Hippocampal formation (tissue), 2 donors: ENCODE results near the gene PLCD3.

Source experiments
- DNase-seq, 2 donors: peaks; one replicate each; lab custom pipeline; 2025; lab: John Stamatoyannopoulos, UW

The PLCD3 gene, protein sequence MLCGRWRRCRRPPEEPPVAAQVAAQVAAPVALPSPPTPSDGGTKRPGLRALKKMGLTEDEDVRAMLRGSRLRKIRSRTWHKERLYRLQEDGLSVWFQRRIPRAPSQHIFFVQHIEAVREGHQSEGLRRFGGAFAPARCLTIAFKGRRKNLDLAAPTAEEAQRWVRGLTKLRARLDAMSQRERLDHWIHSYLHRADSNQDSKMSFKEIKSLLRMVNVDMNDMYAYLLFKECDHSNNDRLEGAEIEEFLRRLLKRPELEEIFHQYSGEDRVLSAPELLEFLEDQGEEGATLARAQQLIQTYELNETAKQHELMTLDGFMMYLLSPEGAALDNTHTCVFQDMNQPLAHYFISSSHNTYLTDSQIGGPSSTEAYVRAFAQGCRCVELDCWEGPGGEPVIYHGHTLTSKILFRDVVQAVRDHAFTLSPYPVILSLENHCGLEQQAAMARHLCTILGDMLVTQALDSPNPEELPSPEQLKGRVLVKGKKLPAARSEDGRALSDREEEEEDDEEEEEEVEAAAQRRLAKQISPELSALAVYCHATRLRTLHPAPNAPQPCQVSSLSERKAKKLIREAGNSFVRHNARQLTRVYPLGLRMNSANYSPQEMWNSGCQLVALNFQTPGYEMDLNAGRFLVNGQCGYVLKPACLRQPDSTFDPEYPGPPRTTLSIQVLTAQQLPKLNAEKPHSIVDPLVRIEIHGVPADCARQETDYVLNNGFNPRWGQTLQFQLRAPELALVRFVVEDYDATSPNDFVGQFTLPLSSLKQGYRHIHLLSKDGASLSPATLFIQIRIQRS

DNA sequence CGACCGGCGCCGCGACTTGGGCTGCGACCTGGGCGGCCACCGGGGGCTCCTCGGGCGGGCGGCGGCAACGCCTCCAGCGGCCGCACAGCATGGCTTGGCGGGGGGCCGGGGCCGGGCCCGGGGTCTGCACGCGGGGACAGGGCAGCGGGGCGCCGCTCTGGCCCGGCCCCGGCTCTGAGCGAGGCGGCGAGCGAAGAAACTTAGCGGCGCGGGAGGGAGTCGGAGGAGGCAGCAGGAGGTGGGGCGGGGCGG lies at the start of gene PLCD3:
Gene PLCD3 (minus strand): TSS at position 196 of the 252 bp plus-strand sequence. CDS start 105 bp downstream, at position 91.
- no peak for DNase-seq

DNA sequence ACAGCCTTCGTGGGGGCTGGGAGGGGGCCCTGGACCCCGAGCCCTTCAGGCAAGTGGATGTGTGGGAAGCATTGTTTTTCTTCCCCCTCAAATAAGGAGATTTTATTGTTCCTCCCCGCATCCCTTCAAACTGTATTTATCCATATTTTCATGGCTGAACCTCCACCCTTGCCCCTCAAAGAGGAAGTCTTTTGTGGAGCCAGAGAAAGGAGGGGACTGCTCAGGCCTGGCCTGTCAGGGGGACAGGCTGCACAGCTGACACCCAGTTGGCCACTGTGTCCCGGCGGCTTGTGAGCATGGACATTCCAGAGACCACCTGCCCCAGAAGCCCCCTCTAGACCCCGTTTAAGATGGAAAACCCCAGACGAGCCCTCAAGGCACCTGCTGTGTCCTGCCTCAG lies 45.2 kb upstream of the PLCD3 start:
- DNase-seq: no peak

DNA sequence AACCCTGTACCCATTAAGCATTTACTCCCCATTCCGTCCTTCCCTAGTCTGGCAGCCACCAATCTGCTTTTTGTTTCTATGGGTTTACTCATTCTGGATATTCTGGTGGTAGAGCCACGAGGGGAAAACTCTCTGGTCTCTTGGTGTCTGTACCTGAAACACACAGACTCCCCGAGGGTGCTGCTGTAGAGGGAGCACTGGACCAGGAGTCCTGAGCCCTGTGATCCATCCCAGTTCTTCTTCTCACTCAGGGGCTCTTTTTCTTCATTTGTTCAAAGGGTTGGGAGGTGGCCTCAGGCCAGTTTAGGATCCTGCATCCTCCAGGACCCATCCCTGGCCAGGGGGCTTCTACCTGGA lies 43.4 kb upstream of the PLCD3 start:
- DNase-seq: no peak

DNA sequence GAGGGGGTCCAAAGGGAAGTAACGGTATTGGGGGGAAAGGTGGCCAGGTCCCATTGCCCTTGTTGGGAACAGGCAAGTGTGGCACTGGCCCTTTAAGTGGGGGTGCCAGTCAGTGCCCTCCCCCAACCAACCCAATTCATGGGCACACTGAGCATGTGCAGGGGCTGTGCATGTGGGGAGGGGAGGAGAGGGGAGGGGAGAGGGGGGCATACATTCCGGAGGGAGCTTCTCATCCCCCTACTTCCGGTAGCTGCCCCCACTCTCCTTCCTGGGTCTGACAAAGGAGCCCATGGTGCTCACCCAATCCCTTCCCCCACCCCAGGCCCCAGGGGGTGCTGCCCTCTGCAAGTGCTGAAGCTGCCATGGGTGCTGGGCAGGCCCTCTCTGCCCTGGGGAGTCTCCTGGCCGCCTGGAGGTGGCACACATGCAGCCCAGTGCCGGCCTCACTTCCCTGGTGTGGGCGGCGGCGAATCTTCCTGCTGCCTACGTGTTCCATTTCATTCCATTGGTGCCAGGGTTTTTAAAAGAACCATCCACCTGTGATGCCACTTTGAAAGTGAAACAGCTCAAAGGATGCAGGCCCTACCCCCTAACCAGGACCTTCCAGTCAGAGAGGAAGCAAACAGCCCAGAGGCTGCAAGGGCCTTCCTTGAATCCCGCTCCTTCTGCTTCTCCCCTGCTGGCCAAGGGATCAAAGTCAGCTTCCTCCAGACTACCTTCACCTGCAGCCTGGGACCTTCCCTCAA lies 40.4 kb upstream of the PLCD3 start:
- peak; percentile 86 to 87 for DNase-seq

DNA sequence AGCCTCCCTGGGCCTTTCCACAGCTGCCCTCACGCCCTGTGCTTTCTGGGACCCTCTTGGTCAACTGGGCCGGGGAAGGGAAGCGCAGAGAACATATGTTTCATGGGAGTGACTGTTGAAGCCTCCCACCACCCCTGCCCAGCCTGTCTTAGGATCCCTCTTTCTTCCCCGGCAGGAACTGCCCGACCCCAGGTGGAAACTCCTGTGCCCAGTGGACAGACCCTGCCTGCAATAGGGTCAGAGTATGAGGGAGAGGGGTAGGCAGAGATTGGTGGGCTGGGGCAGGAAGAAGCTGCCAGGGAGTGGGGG lies 39.9 kb upstream of the PLCD3 start:
- no peak for DNase-seq

DNA sequence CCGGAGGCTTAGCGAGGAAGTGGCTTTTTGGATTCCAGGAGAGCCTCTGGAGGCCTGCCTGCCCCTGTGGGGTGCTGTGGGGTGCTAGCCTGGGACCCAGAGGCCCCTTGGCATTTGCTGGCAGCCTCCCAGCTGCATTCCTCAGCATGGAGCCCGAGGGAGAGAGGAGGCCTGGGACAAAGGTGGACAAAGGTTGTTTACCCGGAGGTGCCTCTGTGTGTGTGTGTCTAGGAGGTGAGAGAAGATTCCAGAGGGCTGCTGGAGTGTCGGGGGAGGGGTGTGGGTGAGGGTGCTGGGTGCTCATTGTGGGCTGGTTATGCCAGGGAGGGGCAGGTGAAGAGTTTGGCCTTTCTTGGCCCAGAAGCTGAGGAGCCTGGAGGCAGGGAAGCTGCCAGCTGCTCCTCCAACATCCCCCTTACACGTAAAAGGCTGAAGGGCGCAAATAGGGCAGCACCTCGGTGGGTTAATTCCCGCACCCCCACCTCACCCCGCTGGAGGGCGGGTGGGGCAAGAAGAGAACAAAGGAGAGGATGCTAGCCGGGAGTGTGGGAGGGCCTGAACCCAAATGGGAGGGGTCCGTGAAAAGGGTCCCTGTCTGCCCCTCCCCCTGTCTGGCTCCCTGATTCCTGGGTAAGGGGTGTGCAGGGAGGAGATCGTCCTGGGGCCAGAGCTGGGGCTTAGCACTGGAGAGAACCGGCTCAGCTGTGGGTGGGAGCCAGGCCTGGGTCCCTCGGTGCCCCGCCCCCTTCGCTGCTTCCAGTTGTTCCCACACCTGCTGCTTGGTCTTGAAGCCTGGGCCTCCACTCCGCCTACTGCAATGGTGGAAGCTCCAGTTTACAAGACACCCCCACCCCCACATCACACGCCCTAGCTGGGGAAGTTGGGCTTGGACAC lies 39.3 kb upstream of the PLCD3 start:
- DNase-seq: no peak

DNA sequence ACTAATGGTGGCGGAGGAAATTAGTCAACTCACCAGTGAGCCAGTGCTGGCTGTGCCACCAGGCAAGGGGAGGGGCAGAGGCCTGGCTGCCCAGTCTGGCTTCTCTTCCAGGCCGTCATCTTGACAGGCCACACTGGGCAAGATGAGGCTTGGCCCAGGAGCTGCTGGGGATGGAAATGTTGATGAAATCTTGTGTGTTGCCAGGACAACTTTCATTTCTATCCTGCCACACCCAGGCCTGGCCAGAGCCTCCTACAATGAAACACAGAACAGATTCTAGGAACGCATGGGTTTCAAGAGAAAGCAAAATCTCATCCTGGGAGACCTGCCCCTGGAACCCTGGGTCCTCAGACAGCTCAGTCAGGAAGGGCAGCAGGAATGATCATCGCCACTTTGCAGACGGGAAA lies 38.6 kb upstream of the PLCD3 start:
- DNase-seq: no peak

DNA sequence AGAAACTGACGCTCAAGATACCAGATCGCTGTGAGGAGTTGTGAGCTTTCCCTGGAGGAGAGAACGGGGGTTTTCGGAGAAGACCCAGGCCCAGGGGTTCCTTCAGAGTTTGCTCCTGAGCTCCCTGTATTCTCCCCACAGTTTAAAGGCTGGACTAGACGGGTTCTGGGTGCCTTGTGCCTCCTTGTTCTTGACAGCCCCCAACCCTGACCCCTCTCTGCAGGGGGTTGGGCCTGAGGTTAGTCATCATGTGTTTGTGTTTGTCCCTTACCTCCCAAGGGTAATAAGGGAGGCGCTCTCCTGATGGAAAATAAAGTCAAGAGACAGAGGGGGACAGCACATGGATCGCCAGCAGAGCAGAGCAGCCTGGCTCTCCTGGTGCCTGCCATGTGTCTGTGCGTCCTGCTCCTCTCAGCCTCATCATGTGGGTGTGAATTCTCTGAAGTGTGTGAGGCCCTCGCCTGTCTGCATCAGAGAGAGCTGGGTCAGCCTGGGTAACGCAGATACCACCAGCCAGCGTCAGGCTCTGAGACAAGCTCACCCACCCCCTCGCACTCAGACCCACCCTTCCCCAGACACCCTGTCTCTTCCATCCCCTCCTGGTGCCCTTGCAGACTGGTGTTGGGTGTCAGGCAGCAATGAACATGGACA lies 38.1 kb upstream of the PLCD3 start:
- DNase-seq: no peak

DNA sequence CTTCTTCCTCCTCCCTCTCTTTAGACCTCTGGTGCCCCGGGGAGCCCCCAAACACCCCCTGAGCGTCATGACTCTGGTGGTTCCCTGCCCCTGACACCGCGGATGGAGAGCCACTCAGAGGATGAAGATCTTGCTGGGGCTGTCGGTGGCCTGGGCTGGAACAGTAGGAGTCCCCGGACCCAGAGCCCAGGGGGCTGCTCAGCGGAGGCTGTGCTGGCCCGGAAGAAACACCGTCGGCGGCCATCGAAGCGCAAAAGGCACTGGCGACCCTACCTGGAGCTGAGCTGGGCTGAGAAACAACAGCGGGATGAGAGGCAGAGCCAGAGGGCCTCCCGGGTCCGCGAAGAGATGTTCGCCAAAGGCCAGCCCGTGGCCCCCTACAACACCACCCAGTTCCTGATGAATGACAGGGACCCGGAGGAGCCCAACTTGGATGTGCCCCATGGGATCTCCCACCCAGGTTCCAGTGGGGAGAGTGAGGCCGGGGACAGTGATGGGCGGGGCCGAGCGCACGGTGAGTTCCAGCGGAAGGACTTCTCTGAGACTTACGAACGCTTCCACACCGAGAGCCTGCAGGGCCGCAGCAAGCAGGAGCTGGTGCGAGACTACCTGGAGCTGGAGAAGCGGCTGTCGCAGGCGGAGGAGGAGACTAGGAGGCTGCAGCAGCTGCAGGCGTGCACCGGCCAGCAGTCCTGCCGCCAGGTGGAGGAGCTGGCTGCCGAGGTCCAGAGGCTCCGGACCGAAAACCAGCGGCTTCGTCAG lies 36.9 kb upstream of the PLCD3 start:
- DNase-seq: no peak

DNA sequence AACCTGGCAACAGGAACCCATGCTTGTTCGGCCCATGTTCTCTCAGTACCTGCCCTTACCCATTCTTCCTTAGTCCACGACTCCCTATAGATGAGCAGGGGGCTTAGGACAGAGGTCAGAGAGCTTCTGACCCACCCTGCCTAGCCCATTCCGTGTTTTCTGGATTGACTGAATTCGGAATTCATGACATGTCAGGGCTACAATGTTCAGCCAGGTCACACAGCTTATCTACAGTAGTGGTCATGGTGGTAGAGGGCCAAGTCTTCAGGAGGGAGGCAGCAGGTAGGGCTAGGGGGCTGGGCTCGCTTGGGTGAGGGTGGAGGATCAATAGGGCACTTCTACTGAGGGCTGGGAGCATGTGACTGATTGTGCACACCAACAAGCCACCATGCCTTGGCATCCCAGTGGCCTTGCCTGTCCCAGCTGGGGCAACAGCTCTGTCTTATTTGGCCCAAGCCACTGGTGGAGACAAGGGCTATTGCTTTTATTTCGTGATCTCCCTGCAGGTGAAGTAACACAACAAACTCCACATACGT lies 32.5 kb upstream of the PLCD3 start:
- DNase-seq: no peak

DNA sequence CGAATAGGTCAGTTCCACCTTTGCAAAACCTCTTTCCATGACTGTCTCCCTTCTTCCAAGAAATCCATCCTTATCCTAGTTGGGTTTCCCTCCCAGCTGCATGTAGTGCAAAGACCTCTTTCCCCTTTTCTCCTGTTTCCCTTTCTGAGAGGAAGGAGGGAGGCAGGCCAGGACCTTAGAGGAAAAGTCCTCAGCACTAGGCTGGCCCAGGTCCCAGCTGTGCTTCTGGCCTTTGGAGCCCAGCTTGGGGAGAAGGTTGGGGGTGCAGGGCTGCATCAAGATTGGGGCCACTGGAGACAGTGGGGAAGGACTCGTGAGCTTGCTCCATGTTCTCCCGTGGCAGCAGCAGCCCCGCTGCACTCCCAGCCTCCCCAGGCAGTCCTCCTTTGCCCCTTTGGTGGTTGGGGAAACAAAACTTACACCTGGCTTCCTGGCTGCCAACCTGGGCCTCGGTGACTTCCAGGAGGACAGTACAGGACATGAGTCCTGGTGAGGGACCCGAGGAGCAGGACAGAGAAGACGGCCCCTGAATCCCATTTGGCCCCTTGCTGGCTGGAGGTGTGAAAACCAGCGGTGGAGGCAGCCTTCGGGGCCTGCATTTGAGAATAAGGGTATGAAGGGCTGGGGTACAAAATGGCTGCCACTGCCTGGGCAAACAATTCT lies 29.8 kb upstream of the PLCD3 start:
- no peak for DNase-seq

DNA sequence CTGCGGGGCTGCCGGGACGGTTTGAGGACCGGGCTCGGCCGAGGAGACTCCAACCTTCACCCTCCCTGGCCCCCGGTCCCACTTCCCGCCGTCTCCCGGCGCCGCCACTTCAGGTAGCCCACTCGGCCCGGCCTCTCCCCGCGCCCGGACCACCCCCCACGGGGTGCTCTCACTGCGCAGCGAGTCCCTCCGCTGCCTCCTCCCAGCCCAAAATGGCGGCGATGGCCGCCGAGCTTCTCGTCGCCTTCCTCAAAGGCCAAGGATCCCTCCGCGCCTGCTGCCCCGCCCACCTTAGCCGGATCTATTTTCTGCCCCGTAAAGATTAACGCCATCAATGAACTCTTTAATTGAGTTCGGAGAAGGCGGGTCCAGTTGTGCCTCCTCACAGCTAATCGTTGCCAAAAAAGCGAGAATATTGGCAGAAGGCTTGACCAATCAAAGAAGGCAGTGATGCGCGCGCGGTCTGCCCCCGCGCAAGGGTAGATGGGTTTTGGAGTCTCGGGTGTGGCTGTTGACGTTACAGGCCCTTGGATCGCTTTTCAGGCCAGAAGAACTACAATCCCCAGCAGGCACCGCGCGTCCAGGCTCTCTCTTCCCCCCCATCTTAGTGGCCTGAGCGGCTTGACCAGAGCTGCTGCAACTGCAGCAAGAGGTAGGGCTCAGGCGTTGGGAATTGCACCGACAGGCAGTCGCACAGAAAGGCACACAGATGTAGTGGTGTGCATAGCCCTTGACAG lies 29.1 kb upstream of the PLCD3 start, which contains the start of gene HEXIM2:
Gene HEXIM2 (plus strand): TSS at position 588 of the 737 bp plus-strand sequence. CDS start 919 bp downstream, outside the sequence.
- peak; percentile 99 for DNase-seq

DNA sequence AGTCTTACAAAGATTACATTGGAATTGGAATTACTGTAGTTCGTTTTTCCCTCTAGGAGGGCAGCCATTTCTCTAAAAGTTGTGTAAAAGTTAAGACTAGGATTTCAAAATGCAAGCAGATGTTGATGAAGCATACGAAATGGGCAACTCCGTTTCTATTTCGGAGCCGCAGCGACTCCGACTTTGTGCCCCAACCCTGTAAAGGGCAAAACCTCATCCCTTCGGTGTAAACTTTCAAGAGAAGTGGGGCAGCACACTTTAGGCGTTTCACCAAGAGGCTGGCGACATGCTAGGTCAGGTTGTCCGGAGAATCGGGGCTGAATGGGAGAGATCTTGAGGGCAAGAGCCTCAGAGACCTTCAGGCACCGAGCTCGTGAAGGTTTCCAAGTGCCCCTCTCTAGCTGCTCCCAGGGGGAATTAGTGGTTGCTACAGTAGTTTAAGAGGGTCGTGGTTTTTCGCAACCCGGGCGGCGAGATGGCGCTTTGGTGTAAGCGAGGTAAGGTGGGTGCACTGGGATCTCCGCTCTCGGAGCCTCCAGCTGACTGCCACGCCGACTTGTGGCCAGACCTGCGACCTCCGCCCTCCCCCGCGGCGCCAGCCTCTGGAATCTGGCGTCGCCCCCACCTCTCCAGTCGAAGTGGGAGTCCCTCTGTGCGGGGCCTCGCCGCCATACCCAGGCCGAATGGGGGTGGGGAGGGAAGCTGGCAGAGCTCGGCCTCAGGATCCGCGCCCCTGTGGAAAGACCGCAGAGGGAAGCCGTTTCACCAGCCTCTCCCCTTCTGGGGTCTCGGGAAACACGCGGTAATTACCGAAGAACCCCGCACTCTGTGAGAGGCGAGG lies 28.4 kb upstream of the PLCD3 start:
- DNase-seq: peak; percentile 47 to 66

DNA sequence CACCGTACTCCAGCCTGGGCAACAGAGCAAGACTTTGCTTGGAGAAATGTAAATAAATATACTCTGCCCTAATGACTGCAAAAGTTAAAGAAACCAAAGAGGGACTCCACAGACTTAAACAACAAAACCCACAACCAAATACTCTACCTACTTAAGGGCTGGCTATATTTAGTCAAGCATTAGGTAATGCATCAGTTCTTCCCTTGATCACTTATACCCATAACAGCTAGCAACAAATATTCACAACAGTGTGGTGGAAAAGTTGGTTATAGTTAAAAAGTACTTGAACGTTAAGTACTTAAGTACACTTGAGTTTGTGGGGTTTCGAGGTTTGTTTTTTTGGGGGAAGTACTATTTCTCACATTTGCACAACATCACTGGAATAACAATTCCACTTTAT lies 23.9 kb upstream of the PLCD3 start:
- DNase-seq: no peak

DNA sequence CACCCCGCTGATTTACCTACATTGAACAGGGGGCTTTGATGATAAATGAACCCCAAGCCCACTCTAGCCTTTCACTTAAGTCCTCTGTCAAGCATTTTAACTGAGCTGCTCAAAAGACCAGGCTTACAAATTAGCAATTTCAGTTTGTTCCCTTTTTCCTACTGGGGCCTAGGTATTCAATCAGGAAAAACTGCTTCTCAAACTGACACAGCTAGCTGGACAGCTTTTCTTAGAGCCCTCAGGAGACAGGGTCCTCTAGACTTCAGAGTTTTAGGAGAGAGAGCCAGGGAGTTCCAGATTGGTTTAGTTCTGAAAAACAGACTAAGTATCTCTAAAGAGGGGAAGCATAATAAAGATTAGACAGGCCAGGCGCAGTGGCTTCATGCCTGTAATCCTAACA lies 23.2 kb upstream of the PLCD3 start:
- DNase-seq: no peak

DNA sequence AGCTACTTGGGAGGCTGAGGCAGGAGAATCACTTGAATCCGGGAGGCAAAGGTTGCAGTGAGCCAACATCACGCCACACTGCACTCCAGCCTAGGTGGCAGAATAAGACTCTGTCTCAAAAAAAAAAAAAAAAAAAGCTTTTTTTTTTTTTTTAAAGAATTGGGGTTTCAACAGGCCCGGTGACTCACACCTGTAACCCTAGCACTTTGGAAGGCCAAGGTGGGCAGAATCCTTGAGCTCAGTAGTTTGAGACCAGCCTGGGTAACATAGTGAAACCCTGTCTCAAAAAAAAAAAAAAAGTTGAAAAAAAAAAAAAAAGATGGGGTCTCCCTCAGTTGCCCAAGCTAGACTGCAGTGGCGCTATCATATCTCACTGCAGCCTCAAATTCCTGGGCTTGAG lies 22.7 kb upstream of the PLCD3 start:
- DNase-seq: no peak

DNA sequence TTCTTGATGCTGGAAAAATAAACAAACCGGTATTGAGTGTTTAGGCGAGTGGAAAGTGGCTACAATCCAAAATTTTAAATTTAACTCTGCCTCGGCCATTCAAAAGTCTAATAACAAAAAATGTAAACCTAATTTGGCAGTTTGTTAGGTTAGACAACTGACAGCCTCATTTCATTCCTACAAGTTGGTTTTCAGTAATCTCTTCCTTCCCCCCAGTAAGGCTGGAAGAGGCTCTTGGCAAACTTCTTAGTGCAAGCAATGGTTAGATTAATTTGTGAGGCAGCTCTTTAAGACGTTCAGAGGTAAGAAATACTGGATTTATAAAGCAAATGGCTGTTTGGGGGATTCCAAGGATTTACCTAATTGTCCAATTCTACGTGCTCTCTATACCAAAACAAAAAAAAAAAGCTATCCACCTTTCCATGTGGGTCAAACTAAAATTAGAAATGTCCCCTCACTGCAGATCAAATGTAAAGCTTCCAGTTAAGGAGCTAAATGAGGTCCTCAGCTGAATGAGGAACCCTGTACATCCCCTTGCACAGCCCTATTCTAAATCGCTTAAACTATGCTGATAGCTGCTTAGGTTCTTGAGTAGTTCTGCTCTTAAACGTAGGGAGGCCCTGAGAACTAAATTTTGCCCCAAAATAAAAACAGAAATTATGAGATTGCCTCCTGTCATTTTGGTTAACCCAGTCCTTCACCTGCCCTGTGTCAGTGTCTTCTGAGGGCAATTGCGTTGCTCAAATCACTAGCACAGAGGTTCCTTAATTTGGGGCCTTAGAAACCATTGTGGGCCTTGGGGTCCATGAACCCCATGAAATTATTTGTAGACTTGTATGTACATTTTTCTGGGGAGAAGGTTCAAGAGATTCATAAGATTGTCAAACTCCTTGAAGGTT lies 18.8 kb upstream of the PLCD3 start:
- no peak for DNase-seq
